GM12891 (cell line): Measurements from ENCODE around the gene STXBP4.

ENCODE experiments used
- PAX5 ChIP-seq: IDR thresholded peaks from 2 replicates; pipeline ENCODE4 v1.6.1; 2011; ENCODE audit warnings: low read length, moderate library complexity, mild to moderate bottlenecking; ENCODE audit not compliant: insufficient read depth, severe bottlenecking
- POLR2A ChIP-seq: IDR thresholded peaks from 2 replicates; pipeline ENCODE4 v1.6.1; 2011; ENCODE audit warnings: low read depth, low read length, control low read depth
- POLR2AphosphoS5 ChIP-seq: IDR thresholded peaks from 2 replicates; pipeline ENCODE4 v1.6.1; 2011; ENCODE audit warnings: low read depth, low read length, control low read depth
- SPI1 ChIP-seq: IDR thresholded peaks from 2 replicates; pipeline ENCODE4 v1.6.1; 2011; ENCODE audit warnings: low read depth, low read length, control low read depth
- TAF1 ChIP-seq: IDR thresholded peaks from 2 replicates; pipeline ENCODE4 v1.6.1; 2011; ENCODE audit warnings: low read depth, low read length, control low read depth

DNA sequence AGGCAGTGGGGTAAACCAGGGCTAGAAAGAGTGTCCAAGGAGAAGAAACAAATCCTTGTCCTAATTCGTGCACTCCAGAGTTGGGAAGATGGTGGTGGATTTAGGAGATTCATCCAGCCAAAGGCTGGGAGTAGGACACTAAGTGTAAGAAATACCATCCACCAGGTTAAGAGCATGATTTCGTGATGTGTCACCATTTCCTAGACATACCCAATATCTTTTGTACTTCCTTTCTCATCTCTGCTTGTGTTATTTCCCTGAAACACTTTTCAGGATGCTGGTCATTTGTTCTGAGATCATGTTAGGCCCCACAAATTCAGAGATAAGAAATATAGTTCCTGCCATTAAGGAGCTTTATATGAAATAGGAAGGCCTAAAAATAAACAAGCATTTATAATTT, 189.9 kb downstream of the STXBP4 start:
- TF ChIP-seq POLR2A (no peak), TAF1 (no peak), POLR2AphosphoS5 (no peak), PAX5 (no peak), SPI1 (no peak)
